Stimulated activated CD8-positive, alpha-beta memory T cell treated with anti-CD3 and anti-CD28 coated beads, Interleukin-15, amount 100 ng/mL, for 48 hours (primary cell): Measurements from ENCODE around the gene SMPX.

Experiments
- DNase-seq, 2 donors: peaks; one replicate each; pipeline ENCODE4 v3.0.0-alpha.2; 2020; ENCODE audit warnings: low read depth in 2 of 2

The SMPX gene

DNA sequence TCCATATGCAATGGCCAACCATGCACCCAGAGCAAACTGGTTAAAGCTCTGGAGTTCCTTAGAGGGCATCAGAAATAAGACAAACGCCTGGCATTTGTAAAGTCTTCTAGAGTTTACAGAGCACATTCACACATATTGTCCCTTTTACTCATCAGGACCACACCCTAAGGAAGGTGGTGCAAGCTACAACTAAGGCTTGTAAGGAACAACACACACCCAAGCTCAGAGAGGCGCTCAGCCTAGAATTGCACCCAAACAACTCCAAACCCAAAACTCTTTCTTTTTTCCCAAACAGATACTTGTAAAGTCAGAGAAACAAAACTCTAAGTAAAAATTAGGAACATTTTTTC, 46.1 kb downstream of the SMPX start:
- no peak for DNase-seq

GRCh38 chrX:21711129-21711847, 46.6 kb downstream of the SMPX start:
- no peak for DNase-seq

DNA sequence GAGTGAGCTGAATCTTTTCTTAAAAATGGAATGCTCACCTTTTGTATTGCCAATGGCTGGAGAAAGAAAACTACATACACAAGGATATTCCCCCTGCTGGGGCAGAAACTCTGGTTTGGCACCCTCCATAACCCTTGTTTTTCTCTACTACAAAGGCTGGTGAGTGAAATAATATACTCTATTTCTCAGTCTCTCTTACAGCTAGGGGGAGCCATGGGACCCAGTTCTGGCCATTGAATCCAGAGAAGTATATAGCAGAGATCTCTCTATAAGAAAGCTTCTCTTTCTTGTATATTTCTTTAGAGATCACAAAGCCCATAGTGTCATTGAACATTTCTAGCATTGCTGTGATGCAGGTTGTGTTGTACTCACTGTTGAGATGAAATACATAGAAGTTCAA, 49.8 kb downstream of the SMPX start:
- no peak for DNase-seq

- DNase-seq: no peak
Observed at GRCh38 chrX:21705225-21705624, 52.7 kb downstream of the SMPX start.

GRCh38 chrX:21702725-21703124, 55.2 kb downstream of the SMPX start:
- DNase-seq: no peak

GRCh38 chrX:21700967-21701366, 56.9 kb downstream of the SMPX start:
- DNase-seq: no peak

- DNase-seq: no peak
Observed at GRCh38 chrX:21700275-21700674, 57.6 kb downstream of the SMPX start.

GRCh38 chrX:21699136-21699535, 58.8 kb downstream of the SMPX start:
- DNase-seq: no peak

GRCh38 chrX:21698272-21698671, 59.6 kb downstream of the SMPX start:
- no peak for DNase-seq

GRCh38 chrX:21691512-21692018, 66.4 kb downstream of the SMPX start:
- DNase-seq: no peak

DNA sequence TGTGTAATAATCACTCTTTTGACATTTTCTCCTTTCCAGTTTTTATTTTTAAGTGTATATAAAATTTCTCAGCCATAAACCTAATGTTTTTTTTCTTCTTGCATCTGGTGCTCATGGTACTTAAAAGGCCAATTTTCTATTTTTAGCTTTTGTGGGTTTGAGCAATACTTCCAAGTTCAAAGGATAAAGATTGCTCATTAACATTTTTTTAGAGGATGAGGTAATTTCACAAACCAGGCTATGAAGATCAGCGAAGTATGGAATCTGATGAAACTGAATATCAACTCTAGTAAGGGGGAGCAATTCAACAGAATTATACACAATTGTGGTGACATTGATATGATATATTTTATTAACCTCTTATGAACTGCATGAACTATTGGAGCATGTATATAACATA, 74.0 kb downstream of the SMPX start:
- no peak for DNase-seq

DNA sequence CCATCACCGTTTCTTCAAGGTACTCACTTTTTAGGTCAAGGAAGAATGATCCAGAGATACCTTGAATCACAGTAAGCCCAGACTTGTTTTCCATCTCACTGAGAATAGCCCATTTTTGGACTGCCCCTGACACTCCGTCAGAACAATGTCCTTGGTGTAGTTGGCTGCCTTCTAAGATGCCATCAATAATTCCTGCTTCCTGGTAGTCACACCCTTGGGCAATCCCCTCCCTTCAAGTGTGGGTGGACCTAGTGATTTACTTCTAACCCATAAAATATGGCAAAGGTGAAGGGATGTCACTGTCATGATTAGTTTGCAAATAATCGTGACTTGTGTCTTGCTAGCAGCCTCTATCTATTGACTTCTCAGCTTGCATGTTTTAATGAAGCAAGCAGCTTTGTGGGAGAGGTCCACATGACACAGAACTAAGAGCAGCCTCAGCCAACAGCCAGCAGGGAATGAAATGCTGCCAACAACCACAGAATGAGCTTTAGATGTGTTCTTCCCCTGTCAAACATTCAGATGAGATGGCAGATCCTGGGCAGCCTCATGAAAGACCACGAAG, 79.8 kb downstream of the SMPX start:
- DNase-seq: no peak

DNA sequence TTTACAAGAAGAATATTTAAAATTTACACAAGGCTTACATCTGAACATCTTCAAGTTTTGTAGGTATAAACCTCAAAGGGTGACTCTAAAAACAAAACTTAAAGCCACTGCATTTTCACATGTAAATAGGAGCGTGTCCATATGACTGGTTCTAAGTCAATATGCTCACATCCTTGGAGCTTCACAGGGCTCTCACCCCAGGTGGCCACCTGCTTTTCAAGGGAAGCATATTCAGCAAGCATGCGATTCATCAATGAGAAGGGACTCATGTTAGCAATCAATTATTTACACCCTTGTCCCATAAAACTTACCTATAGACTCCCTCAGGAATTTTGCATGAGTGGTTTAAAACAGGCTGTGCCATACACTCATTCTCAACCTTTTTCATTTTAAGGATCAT, 82.0 kb downstream of the SMPX start:
- DNase-seq: no peak

DNA sequence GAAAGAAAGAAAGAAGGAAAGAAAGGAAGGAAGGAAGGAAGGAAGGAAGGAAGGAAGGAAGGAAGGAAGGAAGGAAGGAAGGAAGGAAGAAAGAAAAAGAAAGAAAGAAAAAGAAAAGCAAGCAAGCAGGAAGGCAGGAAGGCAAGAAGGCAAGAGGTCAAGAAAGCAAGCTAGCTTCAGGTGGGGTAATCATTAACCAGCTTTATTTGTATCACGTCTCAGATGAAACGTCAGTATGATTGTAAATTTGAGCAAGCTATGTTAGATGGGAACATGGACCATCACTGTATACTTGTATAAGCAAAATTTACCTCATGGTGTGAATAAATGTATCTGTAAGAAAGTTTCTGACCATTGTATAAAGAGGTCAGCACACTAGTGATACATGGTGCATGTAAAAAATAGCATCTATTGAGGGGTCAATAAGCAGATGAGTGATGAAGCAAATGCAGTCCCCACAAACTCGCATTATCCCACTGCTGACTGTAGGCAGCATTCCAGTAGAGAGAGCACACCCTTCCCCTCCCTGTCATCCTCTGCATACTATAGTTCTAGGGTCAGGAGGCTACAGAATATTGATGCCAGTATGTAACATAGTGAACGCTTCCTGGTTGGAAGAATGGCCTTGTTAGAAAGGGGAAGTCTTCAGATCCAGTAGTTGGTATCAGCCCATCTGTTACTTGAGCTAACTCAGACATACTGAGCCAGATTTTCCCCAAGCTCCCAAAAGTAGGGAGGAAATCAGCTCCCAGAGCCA, 83.3 kb downstream of the SMPX start:
- DNase-seq: no peak

DNA sequence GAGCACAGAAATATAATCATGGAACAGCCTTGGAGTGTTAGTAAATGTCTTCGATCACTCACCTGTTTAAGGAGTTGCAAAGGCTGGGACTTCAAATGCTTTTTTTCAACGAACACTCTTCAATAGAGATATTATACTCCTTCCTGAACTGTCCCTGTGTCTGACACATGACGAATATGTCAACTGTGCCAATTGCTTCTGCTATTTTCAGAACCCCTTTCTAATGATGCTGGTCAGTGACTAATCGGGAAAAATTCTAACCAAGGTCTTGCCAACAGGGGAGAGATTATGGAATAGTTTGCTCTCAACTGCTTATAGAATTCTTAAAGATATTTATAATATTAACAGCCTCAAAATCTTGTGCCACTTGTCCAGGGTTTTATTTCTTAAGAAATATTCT, 91.2 kb downstream of the SMPX start:
- no peak for DNase-seq

DNA sequence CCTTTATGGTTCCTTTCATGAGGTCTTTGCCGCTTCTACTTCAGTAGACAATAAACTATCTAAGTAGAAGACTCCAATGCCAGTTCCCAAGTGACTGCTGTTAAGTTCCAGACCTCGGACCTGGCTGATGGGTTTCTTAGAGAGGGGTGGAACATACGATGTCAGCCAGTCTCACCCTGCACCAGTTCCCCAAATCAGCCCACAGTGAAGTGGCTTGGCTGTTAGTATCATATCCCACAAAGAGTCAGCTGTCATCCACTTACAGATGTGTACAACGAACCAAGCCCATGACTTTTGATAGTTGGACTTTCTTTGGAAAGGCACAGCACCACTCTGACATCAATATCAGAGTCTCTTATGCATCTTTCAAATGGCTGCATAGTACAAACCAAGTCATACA, 91.7 kb downstream of the SMPX start:
- DNase-seq: no peak

GRCh38 chrX:21662761-21663160, 95.2 kb downstream of the SMPX start:
- no peak for DNase-seq

GRCh38 chrX:21661316-21661715, 96.6 kb downstream of the SMPX start:
- no peak for DNase-seq

GRCh38 chrX:21660156-21660555, 97.8 kb downstream of the SMPX start:
- DNase-seq: no peak

GRCh38 chrX:21659320-21659719, 98.6 kb downstream of the SMPX start:
- no peak for DNase-seq

GRCh38 chrX:21658746-21659145, 99.2 kb downstream of the SMPX start:
- no peak for DNase-seq

DNA sequence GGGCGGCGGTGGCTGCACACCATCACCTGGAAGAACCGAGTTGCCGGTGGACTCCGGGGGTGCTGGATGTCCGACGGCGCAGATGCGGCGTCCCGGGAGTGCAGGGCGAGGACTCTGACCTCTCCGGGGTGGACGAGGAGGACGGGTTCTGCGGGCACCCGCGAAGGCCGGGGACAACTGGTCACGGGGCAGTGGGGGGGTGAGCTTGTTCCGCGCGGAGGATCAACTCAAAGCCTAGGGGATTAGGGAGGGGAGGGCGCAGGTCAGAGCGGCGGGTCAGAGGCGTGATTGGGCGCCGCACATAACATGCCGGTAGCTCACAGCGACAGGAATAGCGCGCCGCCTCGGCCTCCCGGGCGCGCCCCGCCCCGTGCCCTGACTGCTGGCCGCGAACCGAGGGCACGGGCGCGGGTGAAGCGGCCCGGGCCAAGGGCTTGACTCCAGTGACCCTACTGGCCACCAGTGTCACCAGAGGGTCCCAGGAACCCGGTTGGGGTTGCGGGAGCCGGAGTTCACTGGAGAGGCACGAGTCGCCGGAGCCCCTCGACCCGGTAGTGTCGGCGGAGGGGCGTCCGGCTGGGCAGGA, 99.7 kb downstream of the SMPX start, which contains the start of gene KLHL34:
TSS of gene KLHL34 (minus strand) at position 179 of the 586 bp plus-strand sequence. CDS start 542 bp downstream, outside the sequence.
- DNase-seq: no peak
